GM12892 (cell line): ENCODE results near the gene PTCD2.

Experiments used
- POLR2A ChIP-seq: IDR thresholded peaks from 2 replicates; pipeline ENCODE4 v1.6.1; 2011; ENCODE audit warnings: low read depth, low read length, control low read depth
- POLR2AphosphoS5 ChIP-seq: IDR thresholded peaks from 2 replicates; pipeline ENCODE4 v1.6.1; 2011; ENCODE audit warnings: low read depth, low read length, control low read depth
- TAF1 ChIP-seq: IDR thresholded peaks from 2 replicates; pipeline ENCODE4 v1.6.1; 2011; ENCODE audit warnings: low read depth, mild to moderate bottlenecking, control low read depth, low read length, borderline replicate concordance

DNA sequence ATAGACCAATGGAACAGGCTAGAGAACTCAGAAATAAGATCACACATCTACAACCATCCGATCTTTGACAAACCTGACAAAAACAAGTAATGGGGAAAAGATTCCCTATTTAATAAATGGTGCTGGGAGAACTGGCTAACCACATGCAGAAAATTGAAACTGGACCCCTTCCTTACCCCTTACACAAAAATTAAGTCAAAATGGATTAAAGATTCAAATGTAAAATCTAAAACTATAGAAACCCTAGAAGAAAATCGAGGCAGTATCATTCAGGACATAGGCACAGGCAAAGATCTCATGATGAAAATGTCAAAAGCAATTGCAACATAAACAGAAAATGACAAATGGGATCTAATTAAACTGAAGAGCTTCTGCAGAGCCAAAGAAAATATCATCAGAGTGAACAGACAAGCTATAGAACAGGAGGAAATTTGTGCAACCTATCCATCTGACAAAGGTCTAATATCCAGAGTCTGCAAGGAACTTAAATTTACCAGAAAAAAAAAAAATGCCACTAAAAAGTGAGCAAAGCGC, 43.9 kb upstream of the PTCD2 start:
- TF ChIP-seq POLR2AphosphoS5 (no peak), POLR2A (no peak), TAF1 (no peak)
